CD4-positive, alpha-beta T cell treated with Interleukin-15 for 4 hours (primary cell): ENCODE measurements around the gene NOC4L.
"Not testable (repeated sequence)": the region's sequence is repeated elsewhere in the genome, so short reads cannot be mapped to it uniquely, and the experiment has no call there.

Experiments used
- DNase-seq: peaks from one replicate; pipeline ENCODE4 v3.0.0-alpha.2; 2020; ENCODE audit warnings: low spot score

NOC4L gene

DNA sequence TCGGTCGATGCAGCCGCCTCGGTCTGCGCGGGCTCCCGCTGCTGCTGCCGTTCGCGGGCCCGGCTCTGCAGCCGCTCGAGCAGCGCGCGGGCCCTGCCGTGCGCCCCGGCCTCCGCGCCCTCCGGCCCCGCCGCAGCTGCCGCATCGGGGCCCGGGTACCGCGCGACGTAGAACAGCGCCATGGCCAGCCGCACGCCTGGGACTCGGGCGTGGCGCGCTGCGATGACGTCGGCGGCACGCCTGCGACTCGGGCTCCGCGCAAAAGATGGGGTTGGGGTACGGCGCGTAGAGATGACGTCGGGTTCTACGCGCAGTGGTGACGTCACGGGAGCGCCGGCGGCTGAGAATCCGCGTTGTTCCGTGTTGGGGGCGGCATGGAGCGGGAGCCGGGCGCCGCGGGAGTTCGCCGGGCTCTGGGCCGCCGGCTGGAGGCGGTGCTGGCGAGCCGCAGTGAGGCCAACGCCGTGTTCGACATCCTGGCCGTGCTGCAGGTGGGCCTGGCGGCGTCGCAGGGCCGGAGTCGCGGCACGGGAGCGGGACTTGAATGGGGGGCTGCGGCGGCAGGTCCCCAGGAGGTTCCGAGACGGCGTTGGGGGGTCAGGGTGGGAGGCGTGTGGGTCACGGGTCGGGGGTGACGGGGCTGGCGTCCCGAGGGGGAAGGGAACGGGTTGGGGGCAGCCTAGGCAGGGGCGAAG is at the start of gene NOC4L, which contains the start of gene DDX51:
NOC4L (plus strand) TSS at position 343 of the 695 bp plus-strand sequence; CDS start at position 375, 32 bp downstream.
DDX51 (minus strand) TSS at position 205 of the 695 bp plus-strand sequence; CDS start at position 182, 23 bp downstream.
- DNase-seq: peak; percentile 94

- DNase-seq: peak; percentile 0
Measured at GRCh38 chr12:132095520-132096409, 48.5 kb upstream of the NOC4L start.

DNA sequence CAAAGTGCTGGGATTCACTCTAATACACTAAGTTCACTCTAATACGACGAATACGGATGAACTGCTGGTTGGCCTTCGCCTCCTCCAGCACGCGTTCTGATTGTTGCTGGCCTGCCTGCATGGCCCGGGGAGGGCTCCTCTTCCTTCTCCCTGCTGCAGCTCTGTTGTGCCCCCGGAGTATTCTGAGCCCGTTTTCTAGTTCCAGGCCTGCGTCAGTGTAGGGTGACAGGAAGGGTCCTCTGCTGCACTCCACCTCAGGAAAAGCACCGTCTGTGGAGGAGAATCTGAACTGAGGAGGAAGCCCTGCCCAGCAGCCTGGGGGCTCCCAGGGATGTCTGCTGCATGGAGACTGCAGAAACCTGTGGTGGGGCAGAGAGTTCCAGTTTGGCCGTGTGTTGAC is 44.5 kb upstream of the NOC4L start:
- no peak for DNase-seq

DNA sequence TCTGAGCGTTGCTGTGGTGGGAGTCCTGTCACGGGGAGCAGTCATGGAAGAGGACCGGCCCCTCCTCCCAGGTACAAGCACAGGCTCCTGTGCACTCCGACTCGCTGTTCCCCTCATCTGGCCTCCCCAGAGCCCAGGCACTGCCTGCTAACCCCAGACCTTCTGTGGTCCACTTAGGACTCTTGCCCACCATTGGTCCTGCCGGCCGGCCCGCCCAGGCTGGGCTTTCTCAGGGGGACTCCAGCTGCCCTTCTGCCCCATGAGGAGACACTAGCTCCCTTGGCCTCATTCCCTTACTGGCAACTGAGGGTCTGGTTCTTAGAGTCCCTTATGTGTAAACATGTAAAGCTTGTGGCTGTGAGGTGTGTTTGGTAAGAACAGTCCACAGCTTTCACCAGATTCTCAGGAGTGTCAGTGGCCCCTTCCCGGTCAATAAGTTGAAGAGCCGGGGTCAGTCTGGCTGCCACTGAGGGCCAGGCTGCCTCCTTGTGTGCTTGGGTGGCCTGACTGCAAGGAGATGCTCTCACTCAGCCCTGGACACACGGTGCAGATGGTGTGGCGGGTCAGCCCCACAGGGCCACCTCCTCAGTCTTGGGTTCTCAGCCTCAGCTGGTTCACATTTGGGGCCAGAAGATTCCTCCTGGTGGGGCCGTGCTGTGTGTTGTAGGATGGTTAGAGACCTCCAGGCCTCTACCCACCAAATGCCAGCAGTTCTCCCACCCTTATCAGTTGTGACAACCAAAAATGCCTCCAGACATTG is 43.8 kb upstream of the NOC4L start:
- no peak for DNase-seq

DNA sequence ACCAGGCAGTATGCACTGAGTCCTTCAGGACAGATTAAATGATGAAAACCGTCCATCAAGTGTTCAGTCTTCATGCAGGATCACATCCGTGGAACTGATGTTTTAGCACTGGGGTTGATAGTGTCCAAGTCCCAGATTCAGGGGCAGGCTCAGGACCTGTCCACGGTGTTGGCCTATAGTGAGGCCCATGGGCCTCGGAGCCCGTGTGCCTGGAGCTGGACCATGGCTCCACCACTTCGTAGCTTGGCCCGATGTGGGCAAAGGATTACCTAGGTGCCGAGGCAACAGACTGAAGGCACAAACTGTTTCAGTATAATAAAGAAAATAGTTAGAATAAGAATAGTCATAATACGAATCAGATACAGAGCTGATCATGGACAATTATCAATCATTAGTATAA is 42.0 kb upstream of the NOC4L start:
- no peak for DNase-seq

DNA sequence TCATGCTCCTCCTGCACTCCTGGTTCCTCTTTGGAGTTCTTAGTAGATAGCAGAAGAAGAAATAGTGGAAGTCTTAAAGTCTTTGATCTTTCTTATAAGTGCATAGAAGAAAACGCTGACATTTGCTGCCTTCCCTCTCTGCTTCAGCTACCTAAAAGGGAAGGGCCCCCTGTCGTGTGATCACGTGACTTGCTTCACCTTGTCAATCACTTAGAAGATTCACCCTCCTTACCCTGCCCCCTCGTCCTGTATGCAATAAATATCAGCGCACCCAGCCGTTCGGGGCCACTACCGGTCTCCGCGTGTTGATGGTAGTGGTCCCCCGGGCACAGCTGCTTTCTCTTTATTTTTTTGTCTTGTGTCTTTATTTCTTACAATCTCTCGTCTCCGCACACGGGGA is 41.2 kb upstream of the NOC4L start:
- not testable (repeated sequence) for DNase-seq

DNA sequence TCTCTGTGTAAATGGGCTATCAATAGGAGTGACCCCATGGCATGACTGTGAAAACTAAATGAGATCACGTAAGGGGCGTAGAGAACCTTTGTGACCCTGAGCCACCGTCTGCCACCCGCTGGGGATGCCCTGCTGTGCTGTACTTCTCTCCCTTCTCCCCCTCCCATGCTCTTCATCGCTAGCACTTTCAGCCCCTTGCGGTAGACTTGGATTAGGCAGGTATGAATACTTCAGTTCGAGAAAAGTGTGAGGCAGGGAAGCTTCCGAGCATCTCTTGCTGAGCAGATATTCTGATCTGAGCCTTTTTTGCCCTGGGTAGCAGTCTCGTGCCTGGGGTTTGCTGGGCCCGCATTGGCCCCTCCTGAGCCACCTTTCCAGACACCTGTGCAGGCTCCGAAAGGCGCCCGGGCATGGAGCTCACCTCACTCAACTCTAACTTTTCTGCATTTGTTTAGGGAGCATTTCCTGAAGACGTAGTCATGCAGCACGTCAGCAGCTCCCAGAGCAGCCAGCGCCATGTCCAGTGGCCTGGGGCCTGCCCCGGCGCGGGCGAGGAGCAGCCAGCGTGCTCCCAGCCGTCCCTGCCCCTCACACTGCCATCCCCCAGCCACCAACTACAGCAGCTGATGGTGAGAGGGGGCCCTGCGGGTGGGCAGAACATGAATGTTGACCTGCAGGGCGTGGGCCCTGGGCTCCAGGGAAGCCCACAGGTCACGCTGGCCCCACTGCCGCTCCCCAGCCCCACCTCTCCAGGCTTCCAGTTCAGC is 40.5 kb upstream of the NOC4L start:
- no peak for DNase-seq

DNA sequence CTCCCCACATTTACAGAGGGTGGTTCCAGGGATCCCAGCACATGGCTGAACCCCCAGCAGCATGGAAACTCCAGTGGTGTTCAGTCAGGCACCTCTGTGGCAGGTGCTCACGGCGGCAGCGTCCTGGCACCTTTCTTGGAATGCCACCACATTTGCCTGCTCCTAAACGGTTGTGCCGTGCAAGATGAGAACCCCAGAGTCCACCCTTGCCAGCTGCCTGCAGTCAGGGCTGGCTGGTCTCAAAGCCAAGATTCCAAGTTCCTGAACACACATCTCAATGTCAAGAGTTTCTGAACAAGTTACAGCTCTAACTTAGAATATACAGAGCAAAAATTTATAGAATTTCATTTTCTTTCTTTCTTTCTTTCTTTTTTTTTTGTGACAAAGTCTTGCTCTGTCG is 38.8 kb upstream of the NOC4L start:
- DNase-seq: no peak

DNA sequence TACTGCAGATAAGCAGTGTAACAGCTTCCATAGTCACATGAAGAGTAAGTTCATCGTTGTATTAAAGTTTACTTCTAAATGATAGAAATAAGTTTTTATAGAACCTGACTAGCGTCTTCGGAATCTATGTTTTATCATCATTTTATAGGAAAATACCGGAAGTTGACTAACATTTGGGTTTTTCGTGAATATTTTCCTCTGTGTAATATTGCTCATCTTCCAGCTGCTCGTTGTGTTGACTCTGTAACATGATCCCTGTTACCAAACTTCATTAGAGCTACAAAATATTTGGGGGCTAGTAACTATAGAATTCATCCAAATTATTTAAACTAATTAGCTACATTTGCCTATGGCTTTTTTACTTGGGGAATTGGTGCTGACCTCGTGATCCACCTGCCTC is 37.3 kb upstream of the NOC4L start:
- DNase-seq: no peak

DNA sequence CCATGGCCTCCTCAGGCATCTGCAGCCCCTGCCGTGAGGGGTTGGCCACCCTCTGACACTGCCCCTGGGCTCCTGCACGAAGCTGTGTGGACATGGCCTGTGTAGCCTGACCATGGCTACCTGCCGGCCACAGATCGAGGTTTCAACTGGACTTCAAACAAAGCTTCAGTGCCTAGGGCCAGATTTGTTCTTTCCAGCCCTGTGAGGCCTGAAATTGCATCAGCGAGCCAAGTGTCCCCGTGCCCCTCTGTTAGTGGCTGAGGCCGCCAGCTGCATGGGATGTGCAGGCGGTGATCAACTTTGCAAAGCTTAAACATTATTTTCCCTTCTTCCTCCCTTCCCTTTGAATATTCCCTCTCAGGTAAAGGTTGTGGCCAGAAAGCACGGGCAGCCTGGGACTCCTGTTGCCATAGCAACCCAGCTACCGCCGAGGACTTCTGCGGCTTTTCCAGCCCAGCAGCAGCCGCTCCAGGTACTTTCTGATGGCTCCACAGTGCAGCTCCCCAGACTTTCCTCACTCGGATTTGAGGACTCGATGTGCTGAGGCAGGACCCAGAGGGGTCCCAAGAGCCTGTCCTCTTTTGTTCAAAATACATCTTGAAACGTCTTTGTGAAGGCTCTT is 35.9 kb upstream of the NOC4L start:
- no peak for DNase-seq

DNA sequence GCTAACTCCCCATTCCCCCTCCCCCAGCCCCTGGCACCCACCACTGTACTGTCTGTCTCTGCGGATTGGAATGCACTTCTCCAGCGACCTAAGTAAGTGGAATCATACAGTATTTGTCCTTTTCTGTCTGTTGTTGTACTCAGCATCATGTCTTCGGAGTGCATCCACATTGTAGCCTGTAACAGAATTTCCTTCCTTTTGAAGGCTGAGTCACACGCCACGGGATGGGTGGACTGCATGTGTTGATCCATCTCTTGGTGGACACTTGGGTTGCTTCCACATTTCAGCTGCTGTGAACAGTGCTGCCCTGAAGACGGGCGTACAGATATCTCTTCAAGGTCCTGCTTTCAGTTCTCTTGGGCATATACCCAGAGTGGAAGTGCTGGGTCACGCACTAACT is 34.5 kb upstream of the NOC4L start:
- DNase-seq: no peak

GRCh38 chr12:132110677-132111076 is 33.6 kb upstream of the NOC4L start:
- no peak for DNase-seq

- no peak for DNase-seq
Measured at GRCh38 chr12:132111654-132112304, 32.5 kb upstream of the NOC4L start.

DNA sequence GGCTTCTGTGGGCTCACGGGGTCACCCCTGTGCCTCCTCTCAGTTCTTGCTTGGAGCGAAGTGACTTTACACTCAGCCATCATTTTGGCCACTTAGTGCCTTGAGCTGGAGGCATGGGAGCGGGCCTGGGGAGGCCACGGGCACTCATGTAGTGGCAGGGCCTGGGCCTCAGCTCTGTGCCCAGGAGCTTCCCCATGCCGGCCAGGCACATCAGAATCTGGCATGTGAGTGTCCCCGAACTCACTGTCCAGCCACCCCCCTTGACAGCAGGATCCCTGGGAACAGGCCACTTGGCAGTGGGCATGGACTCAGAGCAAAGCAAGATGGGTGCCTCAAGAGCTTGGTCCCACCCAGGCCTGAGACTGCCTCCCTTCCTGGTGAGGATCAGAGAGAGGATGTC is 29.6 kb upstream of the NOC4L start:
- DNase-seq: no peak

DNA sequence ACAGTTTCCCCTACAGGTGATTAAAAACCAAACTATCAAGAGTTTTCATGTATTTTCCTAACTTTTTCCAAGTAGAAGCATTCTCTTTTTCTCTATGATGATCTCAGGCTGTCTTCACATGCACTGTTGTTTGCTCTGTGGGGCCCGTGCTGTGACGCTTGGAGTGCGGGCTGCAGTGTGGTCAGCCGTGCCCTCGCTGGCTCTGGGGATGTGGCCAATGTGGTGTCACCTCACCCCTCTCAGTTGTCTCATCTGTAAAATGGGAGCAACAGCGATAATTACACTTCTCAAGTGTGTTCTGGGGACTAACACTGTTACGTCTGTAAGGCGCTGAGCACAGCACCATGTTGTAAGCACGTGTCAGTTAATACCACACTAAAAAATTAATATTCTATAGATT is 28.8 kb upstream of the NOC4L start:
- DNase-seq: no peak

DNA sequence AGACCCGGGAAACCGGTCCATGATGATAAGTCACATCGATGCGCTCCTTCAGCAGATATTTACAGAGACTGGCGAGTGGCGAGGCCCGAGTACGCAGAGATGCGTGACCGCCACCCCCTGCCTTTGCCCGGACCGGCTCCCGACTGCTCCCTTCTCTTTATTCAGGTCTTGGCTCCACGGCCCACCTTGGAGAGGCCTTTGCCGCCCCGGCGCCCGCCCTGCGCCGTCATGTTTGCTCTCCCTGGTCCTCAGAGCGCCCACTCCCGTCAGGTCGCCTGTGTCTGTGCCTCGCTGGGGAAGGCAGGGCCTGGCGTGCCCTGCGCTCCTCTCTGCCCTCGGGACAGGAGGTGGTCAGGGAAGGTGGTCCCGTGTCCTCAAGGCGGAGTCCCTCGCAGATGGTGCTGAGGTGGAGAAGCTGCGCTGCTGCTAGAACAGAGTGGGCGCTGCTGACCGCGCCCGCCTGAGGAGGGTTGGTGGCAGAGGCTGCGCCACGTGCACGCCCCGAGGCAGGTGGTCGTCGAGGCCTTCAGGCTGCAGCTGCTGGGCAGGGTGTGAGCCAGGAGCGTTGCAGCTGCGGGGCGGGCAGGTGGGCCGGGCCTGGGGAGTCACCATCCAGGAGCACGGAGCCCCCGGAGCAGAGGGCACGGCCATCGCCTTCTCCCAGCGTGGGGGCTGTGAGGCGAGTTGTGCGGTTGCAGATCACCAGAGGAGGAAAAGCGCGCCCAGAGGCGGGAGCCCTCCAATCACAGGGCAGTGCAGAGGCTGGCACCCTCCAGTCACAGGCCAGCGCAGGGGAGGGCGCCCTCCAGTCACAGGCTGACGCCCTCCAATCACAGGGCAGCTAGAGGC is 27.3 kb upstream of the NOC4L start:
- DNase-seq: no peak

DNA sequence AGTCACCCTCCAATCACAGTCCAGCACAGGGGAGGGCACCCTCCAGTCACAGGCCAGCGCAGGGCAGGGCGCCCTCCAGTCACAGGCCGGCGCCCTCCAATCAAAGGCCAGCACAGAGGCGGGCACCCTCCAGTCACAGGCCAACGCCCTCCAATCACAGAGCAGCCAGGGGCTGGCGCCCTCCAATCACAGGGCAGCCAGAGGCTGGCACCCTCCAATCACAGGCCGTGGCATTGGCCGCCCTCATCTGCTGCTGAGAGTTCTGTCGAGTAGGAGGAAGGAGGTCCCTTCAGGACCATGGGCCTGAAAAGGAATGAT is 26.7 kb upstream of the NOC4L start:
- no peak for DNase-seq

GRCh38 chr12:132118876-132119275 is 25.4 kb upstream of the NOC4L start:
- DNase-seq: no peak

DNA sequence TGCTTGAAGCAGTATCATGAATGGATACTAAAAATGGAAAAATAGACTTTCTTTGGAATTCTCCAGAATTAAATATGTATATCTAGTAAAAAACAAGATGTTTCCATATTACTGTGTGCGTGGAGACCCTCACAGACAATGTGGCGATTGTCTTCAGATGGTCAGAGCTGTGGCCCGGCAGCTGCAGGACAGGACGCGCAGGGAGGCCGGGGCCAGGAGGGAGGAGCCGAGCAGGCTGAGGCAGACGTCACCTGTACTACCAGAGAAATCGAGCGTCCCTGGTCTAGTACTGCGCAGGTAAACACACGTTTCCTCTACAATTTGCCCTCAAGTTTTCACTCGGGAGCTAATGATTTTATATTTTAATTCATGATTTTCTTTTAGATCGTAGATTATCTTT is 23.0 kb upstream of the NOC4L start:
- DNase-seq: no peak
